Measurements from ENCODE around the gene KIF3A. TPM values are rescaled to one million over a fixed set of nuclear protein-coding genes. Genes with fewer than 3 reads are reported as not detected.

Gene KIF3A
- total and polyA plus RNA-seq, 7 donors = 1.2 to 19.9 (median 7.1) TPM

DNA sequence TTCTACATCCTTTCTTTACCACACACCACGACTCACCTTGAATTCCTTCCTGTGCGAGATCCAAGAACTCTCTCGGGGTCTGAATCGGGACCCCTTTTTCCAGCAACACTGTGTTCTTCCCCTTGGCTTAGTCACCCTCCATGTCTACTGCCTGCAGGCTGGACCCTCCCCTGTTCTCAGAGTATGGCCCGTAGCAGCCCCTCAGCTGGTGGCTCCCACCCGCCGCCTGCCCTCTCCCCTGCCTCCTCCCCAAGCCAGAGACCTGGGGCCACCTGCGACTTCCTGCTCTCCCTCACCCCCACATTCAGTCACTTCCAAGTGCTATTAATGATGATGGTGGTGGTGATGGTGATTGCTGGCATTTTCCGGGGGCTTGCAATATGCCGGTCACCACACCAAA, 70.0 kb downstream of the KIF3A start:
- Histone ChIP-seq H3K9me3 (no peaks in the 10 kb centered on the region), H3K27me3 (no peaks in the 10 kb centered on the region), H3K27ac (no peak overlapping the region), H3K4me1 (no peaks in the 10 kb centered on the region), H3K4me3 (no peak overlapping the region), H3K36me3 (no peaks in the 10 kb centered on the region)
- no peak for TF ChIP-seq POLR2AphosphoS5 (IDR thresholded peaks at IDR 0.05)
- TF ChIP-seq CTCF (IDR thresholded peaks at IDR 0.05) = no peak
- TF ChIP-seq EP300 (IDR thresholded peaks at IDR 0.05) = no peak
- TF ChIP-seq POLR2A (IDR thresholded peaks at IDR 0.05) = no peak
- DNase-seq = no peak
- intact Hi-C loops (cut with DNase I) = no loop called here
- 86 to 93% methylated on average over 10 of the region's 10 CpGs for WGBS, 2 donors

GRCh38 chr5:132666310-132667123, 70.8 kb downstream of the KIF3A start:
- TF ChIP-seq EP300 (IDR thresholded peaks at IDR 0.05) (no peak), POLR2AphosphoS5 (IDR thresholded peaks at IDR 0.05) (no peak), POLR2A (IDR thresholded peaks at IDR 0.05) (no peak), CTCF (IDR thresholded peaks at IDR 0.05) (no peak)
- Histone ChIP-seq H3K27ac (no peak overlapping the region), H3K4me1 (no peaks in the 10 kb centered on the region), H3K36me3 (no peaks in the 10 kb centered on the region), H3K4me3 (no peak overlapping the region), H3K27me3 (no peaks in the 10 kb centered on the region), H3K9me3 (no peaks in the 10 kb centered on the region)
- DNase-seq = no peak
- intact Hi-C loops (cut with DNase I) = no loop called here
- WGBS, 2 donors = 90 to 92% methylated on average over 16 of the region's 16 CpGs

- H3K9me3 ChIP-seq = no peaks in the 10 kb centered on the region
- H3K27ac ChIP-seq = no peak overlapping the region
- H3K27me3 ChIP-seq = no peaks in the 10 kb centered on the region
- no peaks in the 10 kb centered on the region for H3K36me3 ChIP-seq
- no peak for TF ChIP-seq POLR2AphosphoS5 (IDR thresholded peaks at IDR 0.05)
- no peak for TF ChIP-seq POLR2A (IDR thresholded peaks at IDR 0.05)
- TF ChIP-seq CTCF (IDR thresholded peaks at IDR 0.05) = no peak
- no peak for TF ChIP-seq EP300 (IDR thresholded peaks at IDR 0.05)
- no peak overlapping the region for H3K4me3 ChIP-seq
- WGBS, 2 donors = 95 to 96% methylated on average over 21 of the region's 21 CpGs
- H3K4me1 ChIP-seq = no peaks in the 10 kb centered on the region
- DNase-seq = no peak
- intact Hi-C loops (cut with DNase I) = no loop called here
Measured at GRCh38 chr5:132665574-132666080, 71.7 kb downstream of the KIF3A start.

GRCh38 chr5:132664696-132665209, 72.6 kb downstream of the KIF3A start:
- Histone ChIP-seq H3K36me3 (no peaks in the 10 kb centered on the region), H3K4me1 (no peaks in the 10 kb centered on the region), H3K27ac (no peak overlapping the region), H3K27me3 (no peaks in the 10 kb centered on the region), H3K9me3 (no peaks in the 10 kb centered on the region), H3K4me3 (no peak overlapping the region)
- intact Hi-C loops (cut with DNase I) = no loop called here
- TF ChIP-seq EP300 (IDR thresholded peaks at IDR 0.05) (no peak), CTCF (IDR thresholded peaks at IDR 0.05) (no peak), POLR2AphosphoS5 (IDR thresholded peaks at IDR 0.05) (no peak), POLR2A (IDR thresholded peaks at IDR 0.05) (no peak)
- 95 to 97% methylated on average over 9 of the region's 9 CpGs for WGBS, 2 donors
- DNase-seq = no peak
